CD14-positive monocyte (primary cell): ENCODE data around the gene SPATA16. TPM values are rescaled to one million over a fixed set of nuclear protein-coding genes. Genes with fewer than 3 reads are reported as not detected.

Experiments
- DNase-seq, 3 donors: peaks; one replicate each; pipeline ENCODE4 v3.0.0-alpha.2; 2011 to 2022
- H2AFZ ChIP-seq: 2 replicates; pipeline ENCODE4 v1.6.0; 2012; ENCODE audit warnings: mild to moderate bottlenecking, low read depth, low read length, inconsistent platforms; ENCODE audit not compliant: insufficient read depth, poor library complexity, severe bottlenecking
- H3K27ac ChIP-seq, 2 donors: 1 replicate in 1 of 2; 2 replicates in 1 of 2; pipeline ENCODE4 v1.5.1; 2012 to 2013; ENCODE audit warnings: low read length in 2 of 2, control low read depth in 1 of 2, inconsistent platforms in 1 of 2, low read depth in 1 of 2, mild to moderate bottlenecking in 1 of 2
- H3K27me3 ChIP-seq, 2 donors: one replicate each; pipeline versions ENCODE4 v1.6.0 to v1.6.1; 2011 to 2013; ENCODE audit warnings: low read length in 2 of 2; ENCODE audit not compliant: control insufficient read depth in 2 of 2, insufficient read depth in 2 of 2
- H3K36me3 ChIP-seq, 2 donors: replicated peaks in 1 of 2; 1 replicate in 1 of 2; 2 replicates in 1 of 2; pipeline versions ENCODE4 v1.5.1 to v1.6.1; 2012 to 2013; ENCODE audit warnings: low read length in 2 of 2, control low read depth in 1 of 2, inconsistent platforms in 1 of 2, mild to moderate bottlenecking in 1 of 2; ENCODE audit not compliant: insufficient read depth in 2 of 2, control insufficient read depth in 1 of 2
- H3K4me1 ChIP-seq, 2 donors: 1 replicate in 1 of 2; 2 replicates in 1 of 2; pipeline versions ENCODE4 v1.5.1 to v1.6.1; 2012 to 2013; ENCODE audit warnings: low read length in 2 of 2, control low read depth in 1 of 2, inconsistent platforms in 1 of 2, mild to moderate bottlenecking in 1 of 2, moderate library complexity in 1 of 2; ENCODE audit not compliant: insufficient read depth in 2 of 2, control insufficient read depth in 1 of 2
- H3K4me2 ChIP-seq: replicated peaks from 2 replicates; pipeline ENCODE3; 2012; ENCODE audit warnings: low read length, moderate library complexity, mild to moderate bottlenecking; ENCODE audit not compliant: poor library complexity, severe bottlenecking; ENCODE audit errors: extremely low read depth
- H3K4me3 ChIP-seq, 3 experiments: fragments of 200-600 bp in 1 of 3; sonication (generic) in 1 of 3; replicated peaks in 1 of 3; 1 replicate in 2 of 3; 2 replicates in 1 of 3; pipeline ENCODE4 v1.5.1; 2011 to 2013; ENCODE audit warnings: low read length in 3 of 3, mild to moderate bottlenecking in 3 of 3, control low read depth in 2 of 3, low read depth in 2 of 3, inconsistent platforms in 1 of 3, moderate library complexity in 1 of 3
- H3K79me2 ChIP-seq: 2 replicates; pipeline ENCODE4 v1.6.0; 2012; ENCODE audit warnings: mild to moderate bottlenecking, control low read depth, inconsistent platforms, low read length, moderate library complexity; ENCODE audit not compliant: insufficient read depth
- H3K9ac ChIP-seq: 2 replicates; pipeline ENCODE4 v1.6.0; 2017; ENCODE audit warnings: low read length, mild to moderate bottlenecking; ENCODE audit not compliant: insufficient read depth, poor library complexity, severe bottlenecking
- H3K9me3 ChIP-seq, 2 donors: replicated peaks in 1 of 2; 1 replicate in 1 of 2; 2 replicates in 1 of 2; pipeline versions ENCODE4 v1.5.1 to v1.6.1; 2012 to 2013; ENCODE audit warnings: low read length in 2 of 2, control low read depth in 1 of 2; ENCODE audit not compliant: control insufficient read depth in 1 of 2, insufficient read depth in 1 of 2
- H4K20me1 ChIP-seq: 2 replicates; pipeline ENCODE4 v1.6.0; 2012; ENCODE audit warnings: mild to moderate bottlenecking, low read length, control low read depth, moderate library complexity; ENCODE audit not compliant: insufficient read depth
- H3K27ac Mint-ChIP-seq, 7 donors: one replicate each; pipeline ENCODE4 v1.8.0; 2020; ENCODE audit warnings: mild to moderate bottlenecking in 7 of 7, mixed read lengths in 7 of 7, moderate library complexity in 6 of 7, inconsistent platforms in 2 of 7
- H3K27me3 Mint-ChIP-seq, 3 donors: one replicate each; pipeline ENCODE4 v1.8.0; 2021 to 2022; ENCODE audit warnings: low read depth in 3 of 3, mild to moderate bottlenecking in 3 of 3, mixed read lengths in 3 of 3, moderate library complexity in 3 of 3, inconsistent platforms in 1 of 3
- H3K36me3 Mint-ChIP-seq, 2 donors: one replicate each; pipeline ENCODE4 v1.8.0; 2020; ENCODE audit warnings: mixed read lengths in 2 of 2, inconsistent platforms in 1 of 2, mild to moderate bottlenecking in 1 of 2
- H3K4me1 Mint-ChIP-seq: one replicate; pipeline ENCODE4 v1.8.0; 2020; ENCODE audit warnings: mild to moderate bottlenecking, mixed read lengths
- H3K4me3 Mint-ChIP-seq, 2 donors: one replicate each; pipeline ENCODE4 v1.8.0; 2020; ENCODE audit warnings: mild to moderate bottlenecking in 2 of 2, mixed read lengths in 2 of 2, moderate library complexity in 1 of 2
- H3K9me3 Mint-ChIP-seq, 7 donors: one replicate each; pipeline ENCODE4 v1.8.0; 2020 to 2022; ENCODE audit warnings: mixed read lengths in 7 of 7, mild to moderate bottlenecking in 6 of 7, moderate library complexity in 6 of 7, inconsistent platforms in 2 of 7
- CTCF ChIP-seq: fragments of 200-600 bp; IDR thresholded peaks from one replicate; pipeline ENCODE4 v1.8.0; 2022; ENCODE audit warnings: antibody characterized with exemption, mild to moderate bottlenecking
- WGBS: methylation state at CpG from one replicate; pipeline ENCODE4 v1.1.5; 2013; ENCODE audit warnings: missing lambda C conversion rate; ENCODE audit not compliant: insufficient coverage; 5-methylcytosine and 5-hydroxymethylcytosine counted together
- intact Hi-C, 2 donors: fragments of 100-400 bp; cut with micrococcal nuclease; formaldehyde crosslinking; loops; one replicate each; pipeline versions ENCODE4 v1.15.0 to v1.15.1; 2023
- polyA plus RNA-seq, 3 donors: library from polyadenylated mRNA; depleted of rRNA in 1 of 3; unstranded in 2 of 3; stranded (reverse) in 1 of 3; fragments of 300-500 nt in 2 of 3; fragments of >200 nt in 1 of 3; fragmentation: Illumina TruSeq in 2 of 3; gene quantifications; 1 replicate in 2 of 3; 2 replicates in 1 of 3; pipeline ENCODE4 v1.2.3, GENCODE V29; 2012 to 2021

The SPATA16 gene
- polyA plus RNA-seq, 3 donors, result not detected

- WGBS, result no CpG with 5 or more reads among the region's 2 CpGs
- DNase-seq, result no peak
- Histone ChIP-seq H3K4me2 (no peak overlapping the region), H3K79me2 (no peaks in the 10 kb centered on the region), H3K4me1 (no peaks in the 10 kb centered on the region), H3K27me3 (no peaks in the 10 kb centered on the region), H3K9me3 (no peaks in the 10 kb centered on the region), H3K27ac (no peak overlapping the region), H3K36me3 (no peaks in the 10 kb centered on the region), H4K20me1 (no peaks in the 10 kb centered on the region), H3K9ac (no peak overlapping the region), H3K4me3 (no peak overlapping the region), H2AFZ (no peak overlapping the region)
- TF ChIP-seq CTCF, result no peak
- intact Hi-C loops, result no loop called here
- Mint-ChIP-seq H3K4me1 (no peaks in the 10 kb centered on the region), H3K27me3 (peaks cover 0 to 2% (median 0%) of the 10 kb centered on the region in 3 donors), H3K4me3 (no peak overlapping the region), H3K9me3 (peaks cover 0 to 4% (median 0%) of the 10 kb centered on the region in 7 donors), H3K36me3 (no peaks in the 10 kb centered on the region), H3K27ac (no peak overlapping the region)
Observed at GRCh38 chr3:173058229-173058628, 82.8 kb downstream of the SPATA16 start.

GRCh38 chr3:173055228-173055933 is 85.7 kb downstream of the SPATA16 start:
- no peaks in the 10 kb centered on the region for H3K4me1 Mint-ChIP-seq
- TF ChIP-seq CTCF, result no peak
- Histone ChIP-seq H3K27ac (no peak overlapping the region), H4K20me1 (no peaks in the 10 kb centered on the region), H3K27me3 (no peaks in the 10 kb centered on the region), H2AFZ (no peak overlapping the region), H3K9ac (no peak overlapping the region), H3K4me2 (no peak overlapping the region), H3K36me3 (no peaks in the 10 kb centered on the region), H3K9me3 (no peaks in the 10 kb centered on the region), H3K4me3 (no peak overlapping the region), H3K79me2 (no peaks in the 10 kb centered on the region), H3K4me1 (no peaks in the 10 kb centered on the region)
- H3K36me3 Mint-ChIP-seq, result no peaks in the 10 kb centered on the region
- peaks cover 0 to 2% (median 0%) of the 10 kb centered on the region in 3 donors for H3K27me3 Mint-ChIP-seq
- H3K4me3 Mint-ChIP-seq, result no peak overlapping the region
- no peak for DNase-seq
- peaks cover 0 to 4% (median 0%) of the 10 kb centered on the region in 7 donors for H3K9me3 Mint-ChIP-seq
- intact Hi-C loops, result no loop called here
- WGBS, result no CpG with 5 or more reads among the region's 2 CpGs
- H3K27ac Mint-ChIP-seq, result no peak overlapping the region
